HG02884 (cell line): ENCODE results near the gene NPIPB9.
"Not testable (repeated sequence)": the region's sequence is repeated elsewhere in the genome, so short reads cannot be mapped to it uniquely, and the experiment has no call there.

Experiments
- ATAC-seq: cut with Tn5 transposase; IDR thresholded peaks from one replicate; pipeline ENCODE4 v1.9.1; 2021; ENCODE audit warnings: mild to moderate bottlenecking, moderate library complexity; ENCODE audit not compliant: unreplicated experiment

NPIPB9 gene

GRCh38 chr16:28751487-28751886 is at the start of gene NPIPB9:
Gene NPIPB9 (plus strand): TSS chr16:28751787.
- not testable (repeated sequence) for ATAC-seq

GRCh38 chr16:28704246-28704645 is 47.3 kb upstream of the NPIPB9 start:
- not testable (repeated sequence) for ATAC-seq

- ATAC-seq: peak; percentile 96
These were observed 40.1 kb upstream of the NPIPB9 start, which contains the start of gene EIF3C for GRCh38 chr16:28711220-28712083. Gene EIF3C (plus strand): TSS chr16:28711464. CDS start chr16:28711687, 223 bp downstream.

- not testable (repeated sequence) for ATAC-seq
These were observed 28.5 kb upstream of the NPIPB9 start for GRCh38 chr16:28722852-28723650.

- not testable (repeated sequence) for ATAC-seq
These were observed 20.3 kb upstream of the NPIPB9 start for GRCh38 chr16:28731253-28731652.

- ATAC-seq: not testable (repeated sequence)
These were observed 19.0 kb upstream of the NPIPB9 start for GRCh38 chr16:28732455-28733124.

GRCh38 chr16:28739787-28740186 is 11.8 kb upstream of the NPIPB9 start:
- not testable (repeated sequence) for ATAC-seq

- not testable (repeated sequence) for ATAC-seq
These were observed 11.0 kb upstream of the NPIPB9 start for GRCh38 chr16:28740631-28741030.

- ATAC-seq: not testable (repeated sequence)
These were observed 10.3 kb upstream of the NPIPB9 start for GRCh38 chr16:28741295-28741694.

- ATAC-seq: not testable (repeated sequence)
These were observed 4.8 kb upstream of the NPIPB9 start for GRCh38 chr16:28746618-28747350.

- peak; percentile 75 for ATAC-seq
These were observed 1.6 kb upstream of the NPIPB9 start for GRCh38 chr16:28749997-28750465.

GRCh38 chr16:28750469-28751067 is 1.0 kb upstream of the NPIPB9 start:
- not testable (repeated sequence) for ATAC-seq

- not testable (repeated sequence) for ATAC-seq
These were observed 30.1 kb downstream of the NPIPB9 start for GRCh38 chr16:28781697-28782096.

- not testable (repeated sequence) for ATAC-seq
These were observed 30.8 kb downstream of the NPIPB9 start for GRCh38 chr16:28782357-28782756.

GRCh38 chr16:28802235-28803019 is 50.8 kb downstream of the NPIPB9 start:
- not testable (repeated sequence) for ATAC-seq

- not testable (repeated sequence) for ATAC-seq
These were observed 56.0 kb downstream of the NPIPB9 start for GRCh38 chr16:28807445-28808120.

- no peak for ATAC-seq
These were observed 68.4 kb downstream of the NPIPB9 start for GRCh38 chr16:28820016-28820415.

- not testable (repeated sequence) for ATAC-seq
These were observed 69.0 kb downstream of the NPIPB9 start for GRCh38 chr16:28820546-28820945.
